Activated CD4-positive, alpha-beta T cell treated with anti-CD3 and anti-CD28 coated beads for 24 hours (primary cell): Measurements from ENCODE around the gene TRAF2.

Source experiments
- DNase-seq, 2 donors: peaks; one replicate each; pipeline ENCODE4 v3.0.0-alpha.2; 2020; ENCODE audit warnings: low read depth in 2 of 2

TRAF2 gene

DNA sequence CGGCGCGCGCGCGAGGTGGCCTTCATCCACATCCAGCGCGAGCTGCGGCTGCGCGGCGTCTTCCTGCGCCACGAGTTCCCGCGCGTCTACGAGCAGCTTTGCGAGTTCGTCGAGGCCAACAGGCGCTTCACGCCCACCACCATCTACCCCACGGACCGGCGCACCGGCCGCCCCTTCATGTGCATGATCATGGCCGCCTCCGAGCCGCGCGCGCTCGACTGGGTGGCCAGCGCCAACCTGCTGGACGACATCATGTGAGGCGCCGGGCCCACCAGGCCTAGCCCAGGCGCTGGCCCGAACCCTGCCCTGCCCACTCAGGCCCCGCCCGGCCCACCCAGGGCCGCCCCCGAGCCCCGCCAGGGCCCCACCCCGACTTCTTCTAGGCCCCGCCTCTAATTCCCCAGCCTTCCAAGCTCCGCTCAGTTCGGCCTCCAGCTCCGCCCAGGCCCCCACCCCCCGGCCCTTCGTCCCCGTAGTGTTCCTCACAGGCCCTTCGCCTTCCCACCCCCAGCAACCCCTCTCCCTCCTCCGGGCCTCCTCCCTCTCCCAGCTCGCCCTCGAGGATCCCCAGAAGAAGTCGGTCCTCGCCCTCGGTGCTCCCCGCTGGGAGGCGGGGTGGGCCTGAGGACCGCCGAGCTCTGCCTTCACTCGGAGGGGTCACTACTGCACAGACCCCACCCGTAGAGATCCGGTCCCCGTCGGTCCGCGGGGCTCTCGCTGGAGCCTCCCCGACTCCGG lies 39.1 kb upstream of the TRAF2 start:
- DNase-seq = no peak

GRCh38 chr9:136847826-136848392 lies 38.4 kb upstream of the TRAF2 start:
- peak; percentile 66 to 81 for DNase-seq

GRCh38 chr9:136848393-136849037 lies 37.8 kb upstream of the TRAF2 start:
- no peak for DNase-seq

GRCh38 chr9:136849038-136849959 lies 37.0 kb upstream of the TRAF2 start, which contains the start of gene PHPT1:
PHPT1 (plus strand) TSS chr9:136849409; CDS start chr9:136849431, 22 bp downstream.
- peak; percentile 93 for DNase-seq

GRCh38 chr9:136849960-136850865 lies 36.1 kb upstream of the TRAF2 start:
- no peak for DNase-seq

GRCh38 chr9:136850866-136851775 lies 35.2 kb upstream of the TRAF2 start:
- DNase-seq = no peak

DNA sequence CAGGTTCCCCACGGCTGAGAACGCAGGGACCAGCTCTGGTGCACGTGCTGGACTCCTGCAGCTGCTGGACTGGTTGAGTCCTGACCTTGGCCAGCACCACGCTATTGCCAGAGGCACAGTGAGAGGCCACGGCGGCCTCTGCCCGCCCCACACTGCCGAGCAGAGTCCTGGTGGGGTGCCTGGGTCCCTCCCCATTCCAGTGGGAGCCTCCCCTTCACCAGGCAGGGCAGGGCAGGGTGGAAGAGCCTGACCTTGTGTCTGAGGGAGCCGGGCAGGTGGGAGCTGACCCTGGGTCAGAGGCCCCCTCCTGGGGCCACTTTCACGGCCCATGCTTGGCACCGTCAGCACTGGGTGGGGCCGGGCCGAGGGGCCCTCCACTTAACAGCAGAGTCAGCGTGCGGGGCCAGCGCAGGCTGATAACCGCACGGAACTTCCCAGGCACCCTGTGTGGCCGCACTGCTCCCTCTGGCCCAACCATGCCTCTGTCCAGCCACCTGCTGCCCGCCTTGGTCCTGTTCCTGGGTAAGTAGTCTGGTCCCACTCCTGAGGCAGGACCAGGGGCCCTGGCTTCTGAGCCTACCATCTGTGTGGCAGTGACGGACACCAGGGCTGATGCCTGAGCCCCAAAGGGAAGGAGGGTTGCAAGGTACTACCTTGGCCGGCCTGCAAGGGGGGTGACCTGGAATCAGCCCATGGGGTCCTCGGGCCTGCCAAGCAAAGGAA lies 34.2 kb upstream of the TRAF2 start, which contains the start of gene MAMDC4:
MAMDC4 (plus strand) TSS at position 406 of the 723 bp plus-strand sequence; CDS start at position 477, 71 bp downstream.
- DNase-seq = no peak

GRCh38 chr9:136852664-136853595 lies 33.4 kb upstream of the TRAF2 start:
- DNase-seq = no peak

DNA sequence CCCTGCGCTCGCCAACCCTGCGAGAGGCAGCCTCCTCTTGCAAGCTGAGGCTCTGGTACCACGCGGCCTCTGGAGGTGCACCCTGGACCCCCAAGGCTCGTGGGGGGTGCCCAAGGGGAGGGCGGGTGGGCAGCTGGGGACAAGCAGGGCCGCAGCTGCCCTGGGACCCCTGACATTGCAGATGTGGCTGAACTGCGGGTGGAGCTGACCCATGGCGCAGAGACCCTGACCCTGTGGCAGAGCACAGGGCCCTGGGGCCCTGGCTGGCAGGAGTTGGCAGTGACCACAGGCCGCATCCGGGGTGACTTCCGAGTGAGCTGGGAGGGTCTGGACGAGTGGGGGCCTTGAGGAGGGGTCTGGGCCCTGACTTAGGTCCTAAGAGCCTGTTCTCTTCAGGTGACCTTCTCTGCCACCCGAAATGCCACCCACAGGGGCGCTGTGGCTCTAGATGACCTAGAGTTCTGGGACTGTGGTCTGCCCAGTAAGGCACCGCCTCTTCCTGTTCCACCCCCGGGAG lies 32.7 kb upstream of the TRAF2 start:
- no peak for DNase-seq

DNA sequence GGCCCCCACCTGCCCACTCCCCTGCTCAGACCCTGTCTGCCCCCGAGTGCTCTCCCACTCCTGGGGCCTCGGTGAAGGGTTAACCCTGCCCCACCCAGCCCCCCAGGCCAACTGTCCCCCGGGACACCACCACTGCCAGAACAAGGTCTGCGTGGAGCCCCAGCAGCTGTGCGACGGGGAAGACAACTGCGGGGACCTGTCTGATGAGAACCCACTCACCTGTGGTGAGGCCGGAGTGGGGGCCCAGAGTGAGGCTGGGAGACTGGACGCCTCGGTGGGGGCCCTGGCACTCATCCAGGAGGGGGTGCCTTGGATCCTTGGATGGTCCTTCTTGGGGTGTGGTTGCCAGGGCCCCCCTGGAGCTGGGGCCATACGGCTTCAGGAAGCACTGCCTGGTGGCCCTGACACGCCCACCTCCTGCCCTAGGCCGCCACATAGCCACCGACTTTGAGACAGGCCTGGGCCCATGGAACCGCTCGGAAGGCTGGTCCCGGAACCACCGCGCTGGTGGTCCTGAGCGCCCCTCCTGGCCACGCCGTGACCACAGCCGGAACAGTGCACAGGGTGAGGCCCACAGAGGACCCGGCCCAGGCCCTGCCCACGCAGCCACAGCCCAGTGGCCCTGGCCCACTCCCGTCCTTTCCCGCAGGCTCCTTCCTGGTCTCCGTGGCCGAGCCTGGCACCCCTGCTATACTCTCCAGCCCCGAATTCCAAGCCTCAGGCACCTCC lies 32.0 kb upstream of the TRAF2 start:
- DNase-seq = no peak

DNA sequence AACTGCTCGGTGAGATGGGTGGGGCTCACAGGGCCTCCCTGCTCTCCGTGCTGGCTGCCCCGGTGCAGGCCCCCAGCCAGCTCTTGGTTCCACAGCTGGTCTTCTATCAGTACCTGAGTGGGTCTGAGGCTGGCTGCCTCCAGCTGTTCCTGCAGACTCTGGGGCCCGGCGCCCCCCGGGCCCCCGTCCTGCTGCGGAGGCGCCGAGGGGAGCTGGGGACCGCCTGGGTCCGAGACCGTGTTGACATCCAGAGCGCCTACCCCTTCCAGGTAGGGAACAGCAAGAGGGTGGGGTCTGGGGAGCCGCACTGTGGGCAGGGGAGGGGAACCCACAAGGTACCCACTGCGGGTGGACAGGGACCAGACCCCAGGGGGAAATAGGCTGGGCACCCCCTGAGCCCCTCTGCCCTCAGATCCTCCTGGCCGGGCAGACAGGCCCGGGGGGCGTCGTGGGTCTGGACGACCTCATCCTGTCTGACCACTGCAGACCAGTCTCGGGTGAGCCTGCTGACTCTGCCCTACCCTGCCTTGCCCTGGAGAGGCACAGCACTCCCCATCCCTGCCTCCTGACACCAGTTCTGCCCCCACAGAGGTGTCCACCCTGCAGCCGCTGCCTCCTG lies 31.4 kb upstream of the TRAF2 start:
- DNase-seq = no peak

DNA sequence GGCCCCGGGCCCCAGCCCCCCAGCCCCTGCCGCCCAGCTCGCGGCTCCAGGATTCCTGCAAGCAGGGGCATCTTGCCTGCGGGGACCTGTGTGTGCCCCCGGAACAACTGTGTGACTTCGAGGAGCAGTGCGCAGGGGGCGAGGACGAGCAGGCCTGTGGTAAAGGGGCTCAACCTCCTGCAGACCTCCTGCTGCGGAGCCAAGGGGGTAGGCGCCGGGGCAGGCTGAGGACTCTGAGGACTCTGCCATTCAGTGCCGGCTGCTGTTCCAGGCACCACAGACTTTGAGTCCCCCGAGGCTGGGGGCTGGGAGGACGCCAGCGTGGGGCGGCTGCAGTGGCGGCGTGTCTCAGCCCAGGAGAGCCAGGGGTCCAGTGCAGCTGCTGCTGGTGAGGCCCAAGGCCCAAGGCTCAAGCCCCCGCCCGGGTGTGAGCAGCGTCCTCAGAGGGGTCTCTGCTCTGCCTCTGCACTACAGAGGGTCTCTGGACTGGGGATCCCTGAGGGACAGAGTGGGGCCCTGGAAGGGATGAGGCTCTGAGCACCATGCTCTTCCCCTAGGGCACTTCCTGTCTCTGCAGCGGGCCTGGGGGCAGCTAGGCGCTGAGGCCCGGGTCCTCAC lies 30.7 kb upstream of the TRAF2 start:
- DNase-seq = no peak

DNA sequence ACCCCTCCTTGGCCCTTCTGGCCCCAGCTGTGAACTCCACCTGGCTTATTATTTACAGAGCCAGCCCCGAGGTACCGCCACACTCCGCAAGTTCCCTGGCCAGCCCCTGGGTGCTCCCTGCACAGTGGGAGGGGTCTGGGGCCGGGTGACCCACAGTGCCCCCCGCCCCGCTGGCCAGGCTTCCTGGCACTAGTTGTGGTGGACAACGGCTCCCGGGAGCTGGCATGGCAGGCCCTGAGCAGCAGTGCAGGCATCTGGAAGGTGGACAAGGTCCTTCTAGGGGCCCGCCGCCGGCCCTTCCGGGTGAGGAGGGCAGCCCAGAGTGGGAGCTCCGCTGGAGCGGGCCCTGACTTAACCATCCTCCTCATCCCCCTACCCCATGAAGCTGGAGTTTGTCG lies 30.2 kb upstream of the TRAF2 start:
- DNase-seq = no peak

GRCh38 chr9:136856541-136857141 lies 29.7 kb upstream of the TRAF2 start:
- DNase-seq = no peak

GRCh38 chr9:136857166-136857565 lies 29.1 kb upstream of the TRAF2 start:
- DNase-seq = no peak
